Hepatocyte (in vitro differentiated cells): ENCODE data around the gene SLC7A5. TPM values are rescaled to one million over a fixed set of nuclear protein-coding genes. Genes with fewer than 3 reads are reported as not detected.

Source experiments
- DNase-seq: peaks from one replicate; pipeline ENCODE4 v3.0.0-alpha.2; 2016; ENCODE audit warnings: low spot score
- H2AFZ ChIP-seq: fragments of 200-600 bp; sonication (generic); 2 replicates; pipeline ENCODE4 v1.6.0; 2016; ENCODE audit warnings: antibody characterized with exemption, mild to moderate bottlenecking
- H3K27ac ChIP-seq: fragments of 200-600 bp; sonication (generic); 2 replicates; pipeline ENCODE4 v1.5.1; 2016; ENCODE audit warnings: mild to moderate bottlenecking
- H3K27me3 ChIP-seq: fragments of 200-600 bp; sonication (generic); 2 replicates; pipeline ENCODE4 v1.6.1; 2016
- H3K36me3 ChIP-seq: fragments of 200-600 bp; sonication (generic); replicated peaks from 2 replicates; pipeline ENCODE4 v1.5.1; 2016; ENCODE audit warnings: low read depth; ENCODE audit not compliant: insufficient read depth
- H3K4me1 ChIP-seq: fragments of 200-600 bp; sonication (generic); 2 replicates; pipeline ENCODE4 v1.5.1; 2016; ENCODE audit warnings: mild to moderate bottlenecking, moderate library complexity; ENCODE audit not compliant: insufficient read depth
- H3K4me2 ChIP-seq: fragments of 200-600 bp; sonication (generic); 2 replicates; pipeline ENCODE4 v1.6.0; 2016
- H3K4me3 ChIP-seq: fragments of 200-600 bp; sonication (generic); 2 replicates; pipeline ENCODE4 v1.5.1; 2016; ENCODE audit warnings: mild to moderate bottlenecking
- H3K79me2 ChIP-seq: fragments of 200-600 bp; sonication (generic); 2 replicates; pipeline ENCODE4 v1.6.0; 2017; ENCODE audit warnings: mild to moderate bottlenecking
- H3K9me2 ChIP-seq: fragments of 200-600 bp; sonication (generic); replicated peaks from 2 replicates; pipeline ENCODE4 v1.6.0; 2017; ENCODE audit warnings: mild to moderate bottlenecking; ENCODE audit not compliant: insufficient read depth
- H3K9me3 ChIP-seq: fragments of 200-600 bp; sonication (generic); 2 replicates; pipeline ENCODE4 v1.5.1; 2016; ENCODE audit warnings: low read depth, mild to moderate bottlenecking
- H4K20me1 ChIP-seq: fragments of 200-600 bp; sonication (generic); 2 replicates; pipeline ENCODE4 v1.6.0; 2016; ENCODE audit warnings: mild to moderate bottlenecking; ENCODE audit not compliant: insufficient read depth, poor library complexity, severe bottlenecking
- EZH2 ChIP-seq: fragments of 200-600 bp; sonication (generic); IDR thresholded peaks from 2 replicates; pipeline ENCODE4 v1.6.1; 2016; ENCODE audit warnings: antibody characterized with exemption, mild to moderate bottlenecking, borderline replicate concordance
- EZH2phosphoT487 ChIP-seq: fragments of 200-600 bp; sonication (generic); IDR thresholded peaks from one replicate; pipeline ENCODE4 v1.6.1; 2018; ENCODE audit warnings: antibody characterized with exemption, mild to moderate bottlenecking, low read depth, moderate library complexity; ENCODE audit not compliant: unreplicated experiment, severe bottlenecking
- WGBS: methylation state at CpG from one replicate; pipeline ENCODE4 v1.1.6; 2016; ENCODE audit warnings: low lambda C conversion rate; ENCODE audit errors: missing lambda C conversion rate; 5-methylcytosine and 5-hydroxymethylcytosine counted together
- polyA plus RNA-seq: library from polyadenylated mRNA; unstranded; fragments of >200 nt; fragmentation: Nextera tagmentation; extraction: Ambion mirVana; gene quantifications from 2 replicates; pipeline ENCODE4 v1.2.1, GENCODE V29; 2016
- total RNA-seq: library from RNA; depleted of rRNA; stranded (reverse); fragments of >200 nt; gene quantifications from 2 replicates; pipeline ENCODE4 v1.2.3, GENCODE V29; 2014
- TF ChIP-seq, protein P1 (sequence below): fragments of 200-600 bp; sonication (generic); IDR thresholded peaks from 2 replicates; pipeline ENCODE4 v1.5.1; 2016; ENCODE audit warnings: antibody characterized with exemption, mild to moderate bottlenecking; ENCODE audit not compliant: poor library complexity

Gene SLC7A5
- total and polyA plus RNA-seq, 2 experiments from 2014 or later, result 29.3 to 52.5 TPM

DNA sequence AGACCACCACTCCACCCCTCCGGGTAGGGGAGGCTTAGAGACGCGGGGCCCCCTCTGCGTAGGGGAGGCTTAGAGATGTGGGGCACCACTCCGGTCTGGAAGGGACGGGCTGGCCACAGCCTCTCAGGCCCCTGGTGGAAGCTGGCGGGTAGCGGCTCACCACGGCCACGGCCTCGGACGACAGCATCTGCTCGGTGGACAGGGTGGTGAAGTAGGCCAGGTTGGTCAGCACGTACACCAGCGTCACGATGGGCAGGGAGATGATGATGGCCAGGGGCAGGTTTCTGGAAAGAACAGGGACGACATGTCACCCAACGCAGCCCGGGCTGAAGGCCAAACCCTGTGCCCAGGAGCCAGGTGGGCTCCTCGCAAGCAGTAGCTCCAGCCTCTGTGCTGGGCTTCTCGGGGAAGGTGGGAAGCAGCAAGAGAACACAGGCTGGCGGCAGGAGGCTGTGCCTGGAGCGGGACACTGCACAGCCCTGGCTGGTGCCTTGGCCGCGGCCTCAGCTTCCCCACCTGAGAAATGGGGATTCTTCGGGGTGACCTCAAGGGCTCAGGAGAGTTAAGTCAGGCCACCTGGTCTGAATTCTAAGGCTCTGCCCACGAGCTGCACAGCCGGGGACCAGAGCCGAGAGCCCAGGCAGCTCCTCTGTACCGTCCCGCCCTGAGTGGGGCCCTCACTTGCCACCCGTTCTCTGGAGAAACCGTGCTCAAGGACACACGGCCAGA lies 29.6 kb downstream of the SLC7A5 start:
- no peak for DNase-seq
- peaks cover 11% of the 10 kb centered on the region for H3K79me2 ChIP-seq
- 91% methylated on average over 32 of the region's 34 CpGs for WGBS

DNA sequence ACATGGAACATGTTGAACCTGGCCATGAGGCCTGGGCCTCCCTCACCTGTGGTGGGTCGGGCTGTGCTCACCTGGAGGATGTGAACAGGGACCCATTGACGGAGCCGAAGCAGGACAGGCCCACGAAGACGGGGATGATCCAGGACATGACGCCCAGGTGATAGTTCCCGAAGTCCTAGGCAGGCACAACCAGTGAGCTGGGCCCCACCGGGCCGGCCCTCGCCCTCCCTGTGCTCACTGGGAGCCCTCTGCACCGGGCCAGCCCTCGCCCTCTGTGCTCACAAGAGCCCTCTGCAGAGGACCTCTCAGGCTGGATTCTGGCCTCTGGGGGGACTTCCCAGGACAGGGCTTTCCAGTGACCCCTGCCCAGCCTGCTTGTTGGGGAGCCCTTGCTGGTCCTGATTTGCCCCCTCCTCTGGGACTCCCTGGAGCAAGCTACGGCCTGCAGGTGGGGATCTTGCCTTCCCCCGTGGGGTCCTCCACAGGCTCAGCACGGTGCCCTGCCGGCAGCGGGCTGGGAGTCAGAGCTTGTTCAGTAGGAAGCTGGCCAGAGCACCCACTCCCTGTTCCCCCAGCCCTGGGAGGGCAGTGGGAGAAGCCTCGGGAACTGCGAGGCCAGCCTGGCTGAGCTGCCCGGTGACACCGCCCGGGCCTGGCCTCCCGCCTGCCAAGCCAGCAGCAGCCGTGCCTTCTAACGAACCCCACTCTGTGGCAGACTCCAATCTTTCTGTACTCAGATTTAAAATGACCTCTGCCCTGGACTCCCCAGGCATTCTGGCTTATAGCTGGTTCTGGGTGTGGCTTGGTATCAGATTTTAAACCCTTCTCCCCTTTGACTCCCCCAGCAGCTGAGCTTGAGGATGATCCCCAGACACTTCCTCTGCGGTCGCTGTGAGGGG lies 30.4 kb downstream of the SLC7A5 start:
- TF ChIP-seq, protein P1, sequence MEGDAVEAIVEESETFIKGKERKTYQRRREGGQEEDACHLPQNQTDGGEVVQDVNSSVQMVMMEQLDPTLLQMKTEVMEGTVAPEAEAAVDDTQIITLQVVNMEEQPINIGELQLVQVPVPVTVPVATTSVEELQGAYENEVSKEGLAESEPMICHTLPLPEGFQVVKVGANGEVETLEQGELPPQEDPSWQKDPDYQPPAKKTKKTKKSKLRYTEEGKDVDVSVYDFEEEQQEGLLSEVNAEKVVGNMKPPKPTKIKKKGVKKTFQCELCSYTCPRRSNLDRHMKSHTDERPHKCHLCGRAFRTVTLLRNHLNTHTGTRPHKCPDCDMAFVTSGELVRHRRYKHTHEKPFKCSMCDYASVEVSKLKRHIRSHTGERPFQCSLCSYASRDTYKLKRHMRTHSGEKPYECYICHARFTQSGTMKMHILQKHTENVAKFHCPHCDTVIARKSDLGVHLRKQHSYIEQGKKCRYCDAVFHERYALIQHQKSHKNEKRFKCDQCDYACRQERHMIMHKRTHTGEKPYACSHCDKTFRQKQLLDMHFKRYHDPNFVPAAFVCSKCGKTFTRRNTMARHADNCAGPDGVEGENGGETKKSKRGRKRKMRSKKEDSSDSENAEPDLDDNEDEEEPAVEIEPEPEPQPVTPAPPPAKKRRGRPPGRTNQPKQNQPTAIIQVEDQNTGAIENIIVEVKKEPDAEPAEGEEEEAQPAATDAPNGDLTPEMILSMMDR, result no peak
- no peak for TF ChIP-seq EZH2
- no peak for TF ChIP-seq EZH2phosphoT487
- H3K79me2 ChIP-seq, result peaks cover 3% of the 10 kb centered on the region
- H3K9me2 ChIP-seq, result no peaks in the 10 kb centered on the region
- H2AFZ ChIP-seq, result no peak overlapping the region
- no peaks in the 10 kb centered on the region for H3K36me3 ChIP-seq
- H3K27ac ChIP-seq, result no peak overlapping the region
- H3K4me1 ChIP-seq, result peaks cover 17% of the 10 kb centered on the region
- H3K4me2 ChIP-seq, result no peak overlapping the region
- H3K27me3 ChIP-seq, result no peaks in the 10 kb centered on the region
- H3K4me3 ChIP-seq, result no peak overlapping the region
- no peak for DNase-seq
- H3K9me3 ChIP-seq, result no peaks in the 10 kb centered on the region
- H4K20me1 ChIP-seq, result no peaks in the 10 kb centered on the region
- WGBS, result 81% methylated on average over 26 of the region's 27 CpGs

More for the DNA sequence above, 29.6 kb downstream of the SLC7A5 start:
- Histone ChIP-seq H3K9me2 (no peaks in the 10 kb centered on the region), H2AFZ (no peak overlapping the region), H3K9me3 (no peaks in the 10 kb centered on the region), H3K4me1 (peaks cover 14% of the 10 kb centered on the region), H3K36me3 (no peaks in the 10 kb centered on the region), H3K4me2 (no peak overlapping the region), H4K20me1 (no peaks in the 10 kb centered on the region), H3K4me3 (no peak overlapping the region), H3K27ac (no peak overlapping the region), H3K27me3 (no peaks in the 10 kb centered on the region)
- TF ChIP-seq EZH2phosphoT487 (no peak), EZH2 (no peak)
- TF ChIP-seq, protein P1, result no peak

GRCh38 chr16:87837627-87838289 lies 31.5 kb downstream of the SLC7A5 start:
- Histone ChIP-seq H3K9me2 (no peaks in the 10 kb centered on the region), H4K20me1 (no peaks in the 10 kb centered on the region), H3K4me3 (no peak overlapping the region), H3K4me1 (peaks cover 17% of the 10 kb centered on the region), H3K27ac (no peak overlapping the region), H3K9me3 (no peaks in the 10 kb centered on the region), H2AFZ (no peak overlapping the region), H3K36me3 (no peaks in the 10 kb centered on the region), H3K79me2 (no peaks in the 10 kb centered on the region), H3K4me2 (no peak overlapping the region), H3K27me3 (no peaks in the 10 kb centered on the region)
- TF ChIP-seq EZH2, result no peak
- TF ChIP-seq, protein P1, result no peak
- TF ChIP-seq EZH2phosphoT487, result no peak
- DNase-seq, result no peak
- WGBS, result 89% methylated on average over 21 of the region's 21 CpGs
